ENCODE results near the gene KMT5B. TPM values are rescaled to one million over a fixed set of nuclear protein-coding genes. Genes with fewer than 3 reads are reported as not detected.

KMT5B gene
- total and polyA plus RNA-seq, 2 of the 4 experiments (the other 2 are of a cell fraction), result 11.2 to 13.4 TPM

DNA sequence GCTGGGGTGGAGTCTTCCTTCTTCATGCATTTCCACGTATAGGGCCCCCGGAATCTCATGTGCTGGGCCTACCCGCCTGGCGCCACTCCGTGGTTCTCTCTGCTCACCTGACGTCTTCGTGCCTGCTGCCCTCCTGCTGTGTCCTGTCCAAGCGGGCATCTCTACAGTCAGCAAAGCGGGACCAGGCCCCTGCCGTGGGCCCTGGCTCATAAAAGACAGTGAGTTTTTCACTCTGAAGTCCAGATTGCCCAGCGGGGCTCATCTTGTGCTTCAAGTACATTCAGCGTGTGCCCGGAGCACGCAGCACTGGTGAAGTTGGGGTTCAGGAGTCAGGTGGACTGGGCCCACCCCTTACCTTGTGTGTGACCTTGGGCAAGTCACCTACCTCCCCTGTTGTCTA is 41.3 kb upstream of the KMT5B start:
- no peak overlapping the region for H2BK120ac ChIP-seq (ENCODE audit: low read depth, low read length)
- ChIA-PET CTCF (no interaction called here), POLR2A (ENCODE audit: unreplicated experiment) (no interaction called here)

More for the DNA sequence above, 41.3 kb upstream of the KMT5B start:
- no peak for DNase-seq
- WGBS, 2 experiments (ENCODE audit: extremely low coverage in 2 of 2, insufficient read length in 1 of 2), result 97% methylated on average over 11 of the region's 14 CpGs; no CpG with 5 or more reads in 1 of the 2 experiments
- Histone ChIP-seq H3K9me1 (ENCODE audit: insufficient read depth, low read length) (peaks cover 4% of the 10 kb centered on the region), H3K9ac (ENCODE audit: low read depth, low read length) (no peak overlapping the region), H2AK5ac (ENCODE audit: low read depth, low read length) (0 out of 2 replicates have a peak overlapping the region, but pooled peaks have one; percentile 9), H3K56ac (ENCODE audit: extremely low read depth, insufficient read depth, low read length) (no peak overlapping the region), H4K8ac (ENCODE audit: low read depth in 2 of 2, low read length in 2 of 2) (no peak overlapping the region), H3K23ac (ENCODE audit: low read depth, low read length) (no peak overlapping the region), H2AK9ac (replicated peaks; ENCODE audit: low read depth, low read length, poor library complexity) (no peak overlapping the region), H4K20me1 (ENCODE audit: insufficient read depth, low read length) (no peaks in the 10 kb centered on the region), H3K9me3 (ENCODE audit: control insufficient read depth, insufficient read depth, low read length) (peaks cover 2% of the 10 kb centered on the region; the same call in 1 of the 2 replicates), H3K4ac (ENCODE audit: low read depth, low read length) (no peak overlapping the region), H3K14ac (replicated peaks; ENCODE audit: low read depth, low read length) (no peak overlapping the region), H3K4me3 (ENCODE audit: insufficient read depth, low read depth, low read length) (no peak overlapping the region), H3K18ac (ENCODE audit: low read depth, low read length) (no peak overlapping the region), H3K27ac (ENCODE audit: insufficient read depth, low read length) (no peak overlapping the region), H2AFZ (replicated peaks; ENCODE audit: low read length, poor library complexity) (no peak overlapping the region), H2BK20ac (ENCODE audit: low read depth, low read length) (no peak overlapping the region), H3K4me1 (ENCODE audit: control insufficient read depth, insufficient read depth, low read length) (peaks cover 11% of the 10 kb centered on the region), H4K5ac (ENCODE audit: low read depth, low read length) (no peak overlapping the region), H2BK15ac (ENCODE audit: low read depth, low read length) (no peak overlapping the region), H3K36me3 (ENCODE audit: control insufficient read depth, insufficient read depth, low read length) (no peaks in the 10 kb centered on the region), H3K79me1 (ENCODE audit: low read depth in 1 of 2, low read length in 2 of 2) (no peaks in the 10 kb centered on the region; a peak in 1 of 4 replicates), H4K91ac (ENCODE audit: insufficient read depth, low read depth, low read length) (no peak overlapping the region), H3K4me2 (ENCODE audit: low read depth, low read length) (no peak overlapping the region), H3K27me3 (ENCODE audit: control insufficient read depth, insufficient read depth, low read length) (no peaks in the 10 kb centered on the region), H2BK5ac (ENCODE audit: low read depth, low read length, poor library complexity, severe bottlenecking) (no peak overlapping the region)
- intact Hi-C loops (cut with micrococcal nuclease) (no loop called here), in situ Hi-C loops (cut with MboI; ENCODE audit: low sequenced_read_pairs) (no loop called here), dilution Hi-C loops (cut with HindIII; ENCODE audit: low sequenced_read_pairs, unreplicated experiment) (no loop called here)
- no TSS peak for BruUV-seq (replicated peaks)
- ATAC-seq (ENCODE audit: low read depth), result no peak
- no peak for TF ChIP-seq BHLHE40 (IDR thresholded peaks at IDR 0.05; ENCODE audit: low read depth, low read length)
- TF ChIP-seq RAD21 (IDR thresholded peaks at IDR 0.05; ENCODE audit: low read length), result no peak
- TF ChIP-seq CHD1 (IDR thresholded peaks at IDR 0.05; ENCODE audit: low read depth, low read length), result no peak
- TF ChIP-seq, protein P1, sequence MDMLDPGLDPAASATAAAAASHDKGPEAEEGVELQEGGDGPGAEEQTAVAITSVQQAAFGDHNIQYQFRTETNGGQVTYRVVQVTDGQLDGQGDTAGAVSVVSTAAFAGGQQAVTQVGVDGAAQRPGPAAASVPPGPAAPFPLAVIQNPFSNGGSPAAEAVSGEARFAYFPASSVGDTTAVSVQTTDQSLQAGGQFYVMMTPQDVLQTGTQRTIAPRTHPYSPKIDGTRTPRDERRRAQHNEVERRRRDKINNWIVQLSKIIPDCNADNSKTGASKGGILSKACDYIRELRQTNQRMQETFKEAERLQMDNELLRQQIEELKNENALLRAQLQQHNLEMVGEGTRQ (IDR thresholded peaks at IDR 0.05; ENCODE audit: low read depth, low read length), result no peak
- TF ChIP-seq SMC3 (IDR thresholded peaks at IDR 0.05; ENCODE audit: low read depth, low read length), result no peak
- TF ChIP-seq, protein P2, sequence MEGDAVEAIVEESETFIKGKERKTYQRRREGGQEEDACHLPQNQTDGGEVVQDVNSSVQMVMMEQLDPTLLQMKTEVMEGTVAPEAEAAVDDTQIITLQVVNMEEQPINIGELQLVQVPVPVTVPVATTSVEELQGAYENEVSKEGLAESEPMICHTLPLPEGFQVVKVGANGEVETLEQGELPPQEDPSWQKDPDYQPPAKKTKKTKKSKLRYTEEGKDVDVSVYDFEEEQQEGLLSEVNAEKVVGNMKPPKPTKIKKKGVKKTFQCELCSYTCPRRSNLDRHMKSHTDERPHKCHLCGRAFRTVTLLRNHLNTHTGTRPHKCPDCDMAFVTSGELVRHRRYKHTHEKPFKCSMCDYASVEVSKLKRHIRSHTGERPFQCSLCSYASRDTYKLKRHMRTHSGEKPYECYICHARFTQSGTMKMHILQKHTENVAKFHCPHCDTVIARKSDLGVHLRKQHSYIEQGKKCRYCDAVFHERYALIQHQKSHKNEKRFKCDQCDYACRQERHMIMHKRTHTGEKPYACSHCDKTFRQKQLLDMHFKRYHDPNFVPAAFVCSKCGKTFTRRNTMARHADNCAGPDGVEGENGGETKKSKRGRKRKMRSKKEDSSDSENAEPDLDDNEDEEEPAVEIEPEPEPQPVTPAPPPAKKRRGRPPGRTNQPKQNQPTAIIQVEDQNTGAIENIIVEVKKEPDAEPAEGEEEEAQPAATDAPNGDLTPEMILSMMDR (conservative IDR thresholded peaks at IDR 0.05; ENCODE audit: low read depth, low read length), result no peak
- no peak for TF ChIP-seq MAFK (IDR thresholded peaks at IDR 0.05; ENCODE audit: low read depth, low read length)

All from IMR-90 (cell line).